HG03095 (cell line): Measurements from ENCODE around the gene LARP1.

Experiments used
- ATAC-seq: cut with Tn5 transposase; IDR thresholded peaks from one replicate; pipeline ENCODE4 v1.9.1; 2021; ENCODE audit warnings: moderate library complexity; ENCODE audit not compliant: unreplicated experiment

Gene LARP1

DNA sequence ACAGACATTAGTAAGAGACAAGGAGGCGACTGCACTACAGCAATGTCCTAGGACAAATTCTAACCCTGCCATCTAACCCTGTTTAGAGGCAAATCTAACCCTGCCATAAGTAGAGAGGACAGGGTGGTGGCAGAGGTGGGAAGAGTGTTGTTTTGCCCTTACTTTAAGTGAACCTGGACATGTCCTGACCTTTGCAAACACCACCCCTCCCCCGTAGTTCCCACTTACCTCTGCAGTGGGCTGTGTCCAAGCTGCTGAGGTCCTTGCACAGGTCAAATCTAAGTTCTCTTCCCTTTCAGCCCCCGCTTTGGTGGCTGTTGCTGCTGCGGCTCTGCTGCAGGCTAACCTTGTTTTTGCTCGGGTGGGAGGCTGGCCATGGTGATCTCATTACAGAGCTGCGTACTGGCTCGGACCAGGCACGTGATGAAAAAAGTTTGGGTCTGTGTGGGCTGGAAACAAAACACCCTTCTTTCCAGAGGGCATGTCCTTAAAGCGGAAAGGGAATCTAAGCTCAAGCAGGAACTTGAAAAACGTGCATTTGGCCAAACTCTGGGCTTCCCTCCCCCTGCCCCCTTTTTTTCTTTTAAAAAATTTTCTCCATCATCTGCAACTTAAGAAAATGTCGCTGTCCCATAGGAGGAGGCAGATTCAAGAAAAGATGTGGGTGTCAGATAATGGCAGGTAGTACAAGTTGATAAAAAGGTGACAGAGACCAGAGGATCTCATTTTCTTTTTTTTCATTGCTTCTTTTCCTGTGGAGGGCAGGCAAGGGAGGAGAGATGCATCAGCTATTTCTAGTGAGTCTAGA, 95.3 kb downstream of the LARP1 start, which contains the start of gene FAXDC2:
Gene FAXDC2 (minus strand): TSS at position 349 of the 808 bp plus-strand sequence. CDS start 12,425 bp downstream, outside the sequence.
- no peak for ATAC-seq

DNA sequence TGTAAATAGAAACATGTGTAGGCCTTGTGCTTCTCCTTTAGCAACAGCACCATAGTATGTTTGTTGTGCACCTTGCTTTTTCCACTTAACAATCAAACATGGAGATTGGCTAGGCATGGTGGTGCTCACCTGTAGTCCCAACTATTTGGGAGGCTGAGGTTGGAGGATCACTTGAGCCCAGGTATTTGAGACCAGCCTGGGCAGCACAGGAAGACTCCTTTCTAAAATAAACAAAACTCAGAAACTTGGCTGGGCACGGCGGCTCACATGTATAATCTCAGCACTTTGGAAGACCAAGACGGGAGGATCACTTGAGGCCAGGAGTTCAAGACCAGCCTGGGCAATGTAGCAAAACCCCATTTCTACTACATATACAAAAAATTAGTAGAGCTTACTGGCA, 96.2 kb downstream of the LARP1 start:
- no peak for ATAC-seq

DNA sequence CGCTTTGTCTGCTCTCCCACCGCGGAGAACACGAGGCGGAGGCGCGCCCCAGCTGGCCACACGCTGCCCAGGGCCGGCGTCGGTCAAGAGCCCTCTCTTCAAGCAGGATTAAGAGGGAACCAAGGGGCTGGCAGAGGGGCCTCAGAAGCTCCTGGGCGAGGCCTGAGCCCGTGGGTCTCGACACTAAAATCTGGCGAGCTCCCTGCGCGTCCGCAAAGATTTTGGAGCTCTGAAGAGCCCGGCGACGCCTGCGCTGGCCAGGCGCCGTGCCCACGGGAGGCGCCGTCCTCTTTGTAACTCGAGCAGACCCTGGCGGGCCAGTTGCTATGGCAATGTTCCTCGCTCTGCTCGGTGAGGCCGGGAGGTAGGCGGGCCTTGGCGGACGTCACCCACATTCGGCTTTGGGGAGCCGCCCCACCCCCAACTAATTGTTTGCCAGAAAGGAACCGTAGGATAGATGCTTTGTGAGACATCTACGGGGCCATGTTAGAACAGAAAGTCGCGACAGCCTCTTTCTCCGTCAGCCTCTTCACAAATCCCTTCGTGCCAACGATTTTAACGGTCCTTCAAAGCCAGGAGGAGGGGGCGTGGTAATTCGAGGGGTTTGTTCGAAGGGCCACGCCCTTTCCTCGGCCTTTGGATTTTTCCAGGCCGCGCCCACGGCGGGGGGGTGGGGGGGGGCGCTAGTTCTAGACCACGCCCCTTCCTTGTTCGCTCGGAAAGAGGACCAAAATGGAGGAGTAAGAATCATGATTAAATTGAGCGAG, 102.5 kb downstream of the LARP1 start:
- ATAC-seq: peak; percentile 62

DNA sequence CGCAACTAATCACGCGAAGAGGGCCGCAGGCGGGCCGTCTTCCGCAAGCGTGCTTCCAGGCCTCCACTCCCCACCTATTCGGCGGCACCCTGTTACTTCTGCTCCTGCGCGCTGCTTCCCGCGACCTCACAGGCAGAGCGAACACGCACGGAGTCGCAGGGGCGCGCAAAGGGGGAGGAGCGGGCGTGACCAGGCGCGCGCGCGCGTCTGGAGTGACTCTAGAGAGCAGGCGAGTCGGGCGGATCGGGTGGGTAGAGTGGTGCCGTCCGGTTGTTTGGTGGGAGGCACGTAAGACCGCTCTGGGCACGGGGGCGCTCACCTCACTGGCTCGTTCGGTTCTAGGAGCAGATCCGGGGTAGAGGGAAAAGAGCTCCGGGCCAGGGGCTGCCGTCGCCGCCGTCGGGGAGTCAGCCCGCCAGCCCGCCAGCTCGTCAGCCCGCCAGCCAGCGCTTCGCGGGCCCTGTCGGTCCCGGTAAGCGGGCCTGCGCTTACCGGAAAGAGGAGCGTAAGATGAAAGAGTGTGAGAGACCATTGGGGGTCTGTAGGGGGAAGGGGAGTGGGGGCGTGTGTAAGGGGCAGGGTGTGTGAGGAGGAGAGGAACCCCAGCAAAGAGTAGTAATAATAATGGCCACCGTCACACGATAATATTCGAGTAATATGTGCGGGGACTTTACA, 103.3 kb downstream of the LARP1 start, which contains the start of gene CNOT8:
Gene CNOT8 (plus strand): TSS at position 331 of the 675 bp plus-strand sequence. CDS start 4,652 bp downstream, outside the sequence.
- ATAC-seq: peak; percentile 77

DNA sequence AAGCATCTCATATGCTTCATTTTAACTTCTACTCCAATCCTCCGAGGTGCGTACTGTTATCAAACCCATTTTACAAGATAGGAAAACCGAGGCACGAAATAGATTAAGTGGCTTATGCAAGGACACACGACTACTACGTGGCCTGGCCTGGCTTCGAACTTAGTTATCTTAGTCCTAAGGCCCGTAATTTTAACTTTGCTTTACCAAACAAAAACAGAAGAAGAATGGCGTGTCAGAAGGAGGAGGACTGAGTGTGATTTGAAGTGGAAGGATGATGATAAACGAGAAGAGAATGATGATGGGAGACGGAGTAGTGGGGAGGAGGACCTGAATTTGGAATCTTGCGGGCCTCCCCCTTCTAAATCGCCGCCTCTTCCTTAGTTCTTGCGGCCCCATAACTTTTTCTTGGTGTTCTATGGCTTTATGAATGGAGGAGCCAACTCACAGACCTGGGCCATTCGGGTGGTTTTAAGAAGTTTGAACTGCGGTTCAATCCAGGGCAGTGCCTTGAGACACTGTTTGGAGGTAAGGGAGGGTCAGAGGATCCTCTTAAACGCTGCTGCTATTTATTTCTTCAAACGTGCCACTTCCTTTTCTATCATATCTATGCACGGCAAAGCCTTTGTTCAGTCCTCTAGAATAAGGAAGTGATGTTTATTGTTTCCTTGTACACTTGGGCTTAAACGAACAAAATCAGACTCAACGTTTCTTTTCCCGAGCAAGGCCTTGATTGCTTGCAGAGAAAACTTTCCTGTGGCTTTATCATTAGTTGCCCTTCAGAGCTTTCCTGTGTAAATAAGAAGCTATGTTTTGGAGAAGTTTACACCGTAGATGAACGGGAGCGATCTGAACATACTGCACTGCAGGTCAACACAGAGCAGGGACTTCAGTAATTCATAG, 104.0 kb downstream of the LARP1 start:
- ATAC-seq: peak; percentile 16

DNA sequence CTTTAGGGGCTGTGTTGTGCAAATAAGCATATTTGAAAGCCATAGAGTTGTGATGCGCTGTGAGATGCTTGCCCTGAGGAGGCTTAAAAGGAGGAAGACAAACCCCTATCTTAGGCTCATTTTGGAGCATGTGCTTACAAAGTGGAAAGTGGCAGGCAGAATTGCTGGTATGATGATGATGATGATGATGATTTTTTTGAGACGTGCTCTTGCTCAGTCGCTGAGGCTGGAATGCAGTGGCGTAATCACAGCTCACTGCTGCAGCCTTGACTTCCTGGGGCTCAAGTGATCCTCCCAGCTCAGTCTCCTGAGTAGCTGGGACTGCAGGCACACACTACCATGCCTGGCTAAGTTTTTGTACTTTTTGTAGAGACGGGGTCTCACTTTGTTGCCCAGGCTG, 104.9 kb downstream of the LARP1 start:
- no peak for ATAC-seq

DNA sequence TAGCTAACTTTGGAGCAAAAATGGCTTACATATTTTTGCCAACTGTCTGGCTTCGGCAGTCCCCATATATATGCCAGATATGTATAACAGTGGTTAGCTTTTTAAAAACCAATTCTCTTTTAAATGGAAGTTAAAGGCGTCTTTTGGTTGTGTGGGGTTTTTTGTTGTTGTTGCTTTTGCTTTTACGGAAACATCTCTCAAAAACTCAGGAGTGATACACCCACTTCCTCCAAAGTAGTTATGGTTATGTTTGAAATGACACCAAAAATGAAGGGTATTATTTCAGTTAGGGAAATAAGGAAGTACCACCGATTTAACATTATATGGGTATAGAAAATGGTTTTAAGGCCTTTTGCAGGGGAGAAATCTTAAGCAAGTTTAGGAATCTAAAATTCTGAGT, 105.6 kb downstream of the LARP1 start:
- ATAC-seq: no peak

DNA sequence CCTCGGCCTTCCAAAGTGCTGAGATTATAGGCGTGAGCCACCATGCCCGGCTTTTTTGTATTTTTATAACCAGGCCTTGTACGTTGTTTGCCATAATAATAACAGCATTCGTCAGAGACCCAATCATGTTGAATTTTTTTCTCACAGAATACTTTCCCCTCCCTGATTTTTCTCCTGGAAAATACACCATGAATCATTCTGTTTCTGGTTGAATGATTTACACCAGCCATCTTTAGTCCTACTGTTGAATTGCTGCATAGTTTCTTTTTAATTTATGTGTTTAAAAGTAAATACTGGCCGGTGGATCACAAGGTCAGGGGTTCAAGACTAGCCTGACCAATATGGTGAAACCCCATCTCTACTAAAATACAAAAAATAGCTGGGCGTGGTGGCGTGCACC, 106.8 kb downstream of the LARP1 start:
- no peak for ATAC-seq

DNA sequence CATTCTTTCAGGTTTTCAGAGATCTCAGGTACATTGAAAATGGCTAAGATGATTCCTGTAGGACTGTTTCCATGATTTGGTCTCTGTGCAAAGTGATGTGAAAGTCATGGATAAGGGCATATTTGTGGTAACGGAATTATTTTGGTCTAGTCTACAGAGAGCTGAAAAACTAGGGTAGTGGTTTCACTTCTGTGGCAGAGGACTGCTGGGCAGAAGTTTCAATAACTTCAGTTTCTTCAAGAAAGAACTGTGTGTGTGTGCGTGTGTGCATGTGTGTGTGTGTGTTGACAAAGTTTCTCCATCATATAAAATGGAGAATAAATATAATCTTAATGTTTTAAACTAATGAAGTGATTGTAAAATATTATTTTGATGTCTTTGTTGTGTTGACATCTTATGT, 107.6 kb downstream of the LARP1 start:
- ATAC-seq: no peak

DNA sequence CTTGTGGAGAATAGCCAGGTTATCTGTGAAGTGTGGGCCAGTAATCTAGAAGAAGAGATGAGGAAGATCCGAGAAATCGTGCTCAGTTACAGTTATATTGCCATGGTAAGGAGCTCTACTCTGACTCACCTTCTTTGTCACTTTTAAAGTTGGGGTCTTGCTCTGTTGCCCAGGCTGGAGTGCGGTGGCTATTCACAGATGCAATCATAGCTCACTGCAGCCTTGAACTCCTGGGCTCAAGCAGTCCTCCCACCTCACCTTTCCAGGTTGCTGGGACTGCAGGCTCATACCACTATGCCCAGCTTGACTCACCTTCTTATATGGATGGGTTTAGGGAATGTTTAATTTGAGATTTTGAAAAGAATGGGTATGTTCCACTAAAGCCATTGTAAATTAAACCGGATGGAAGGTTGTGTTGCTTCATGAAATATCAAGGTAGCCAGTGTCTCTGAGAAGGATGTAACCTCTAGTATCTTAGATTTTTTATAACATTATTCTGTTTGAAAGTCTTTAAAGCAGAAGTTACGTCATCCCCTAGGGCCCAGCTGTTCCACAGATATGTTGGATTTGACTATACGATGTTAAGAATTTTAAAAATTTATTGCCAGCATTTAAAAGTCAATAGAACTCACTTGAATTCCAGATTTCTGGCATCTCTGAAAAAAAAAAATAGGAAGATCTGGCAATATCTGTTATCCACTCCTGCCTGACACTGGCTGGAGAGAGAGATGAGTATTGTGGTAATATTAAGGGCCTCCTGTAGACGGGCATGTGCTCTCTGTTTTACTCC, 108.3 kb downstream of the LARP1 start:
- no peak for ATAC-seq

DNA sequence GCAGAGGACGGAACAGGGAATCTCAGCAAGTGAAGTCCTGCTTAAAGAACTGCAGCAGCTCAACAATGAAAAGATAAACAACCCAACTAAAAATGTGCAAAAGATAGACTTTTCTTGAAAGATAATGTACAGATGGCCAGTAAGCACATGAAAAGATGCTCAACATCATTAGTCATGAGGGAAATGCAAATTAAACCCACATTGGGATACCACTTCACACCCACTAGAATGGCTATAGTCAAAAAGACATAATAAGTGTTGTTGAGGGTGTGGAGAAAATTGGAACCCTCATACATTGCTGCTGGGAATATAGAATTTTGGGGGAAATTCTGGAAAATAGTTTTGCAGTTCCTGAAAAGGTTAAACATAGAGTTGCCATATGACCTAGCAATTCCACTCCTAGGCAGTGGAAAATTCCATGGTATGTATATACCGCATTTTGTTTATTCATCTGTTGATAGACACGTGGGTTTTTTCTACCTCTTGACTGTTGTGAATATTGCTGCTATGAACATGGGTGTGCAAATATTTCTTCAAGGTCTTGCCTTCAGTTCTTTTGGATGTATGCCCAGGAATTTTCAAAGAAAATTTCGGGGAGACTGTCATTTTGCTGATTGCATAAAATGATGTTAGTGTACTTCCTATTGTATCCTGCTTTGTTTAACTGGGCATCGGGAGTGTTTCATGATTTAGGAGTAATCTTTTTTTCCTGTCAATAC, 110.4 kb downstream of the LARP1 start:
- ATAC-seq: no peak

DNA sequence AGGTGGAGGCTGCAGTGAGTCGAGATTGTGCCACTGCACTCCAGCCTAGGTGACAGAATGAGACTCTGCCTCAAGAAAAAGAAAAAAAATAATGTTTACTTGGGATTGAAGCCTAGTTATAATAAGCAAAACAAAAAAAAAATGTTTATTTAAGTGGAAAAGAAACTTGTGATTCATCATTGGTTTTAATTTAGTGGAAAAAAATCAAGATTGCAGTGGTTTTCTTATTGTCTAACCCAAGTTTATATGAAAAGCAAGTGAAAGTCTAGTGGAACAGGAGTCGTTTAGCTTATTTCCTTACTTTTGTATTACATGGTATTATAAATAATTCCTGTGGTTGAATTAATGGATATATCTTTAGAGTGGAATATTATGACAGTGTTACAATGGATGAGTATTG, 111.7 kb downstream of the LARP1 start:
- no peak for ATAC-seq
